ENCODE measurements around the gene PDCD2. TPM values are rescaled to one million over a fixed set of nuclear protein-coding genes. Genes with fewer than 3 reads are reported as not detected.

Gene PDCD2
- total and polyA plus RNA-seq, 2 experiments from 2014 or later, result 65.2 to 77.8 TPM

- peaks cover 47% of the 10 kb centered on the region for H4K20me1 ChIP-seq (ENCODE audit: insufficient read depth, poor library complexity, severe bottlenecking)
- no peaks in the 10 kb centered on the region for H3K9me3 ChIP-seq (ENCODE audit: low read depth)
- DNase-seq (ENCODE audit: low spot score), result peak; percentile 96
- peak within 1 kb of the TSS; percentile 97 for H3K27ac ChIP-seq
- peak within 1 kb of the TSS; percentile 90 for H3K4me2 ChIP-seq
- H3K9me2 ChIP-seq (replicated peaks; ENCODE audit: insufficient read depth), result no peaks in the 10 kb centered on the region
- H3K27me3 ChIP-seq, result no peaks in the 10 kb centered on the region
- peaks cover 22% of the 10 kb centered on the region for H3K4me1 ChIP-seq (ENCODE audit: insufficient read depth)
- peaks cover 78% of the 10 kb centered on the region for H3K79me2 ChIP-seq
- WGBS (ENCODE audit: low lambda C conversion rate, missing lambda C conversion rate), result under 1% methylated on average over 41 of the region's 41 CpGs
- peak within 1 kb of the TSS; percentile 98 for H3K4me3 ChIP-seq
- H2AFZ ChIP-seq, result peak within 1 kb of the TSS; percentile 72
- H3K36me3 ChIP-seq (replicated peaks; ENCODE audit: insufficient read depth, low read depth), result no peaks in the 10 kb centered on the region
- TF ChIP-seq EZH2 (IDR thresholded peaks at IDR 0.05; ENCODE audit: borderline replicate concordance) (no peak), EZH2phosphoT487 (IDR thresholded peaks at IDR 0.05; ENCODE audit: low read depth, severe bottlenecking, unreplicated experiment) (no peak), CTCF (IDR thresholded peaks at IDR 0.05; ENCODE audit: poor library complexity) (no peak)
These were observed 31.5 kb downstream of the PDCD2 start, which contains the start of gene PSMB1 for GRCh38 chr6:170552765-170553533. Gene PSMB1, minus strand, starts transcription at chr6:170553307. Its CDS starts 65 bp downstream, at chr6:170553242.

DNA sequence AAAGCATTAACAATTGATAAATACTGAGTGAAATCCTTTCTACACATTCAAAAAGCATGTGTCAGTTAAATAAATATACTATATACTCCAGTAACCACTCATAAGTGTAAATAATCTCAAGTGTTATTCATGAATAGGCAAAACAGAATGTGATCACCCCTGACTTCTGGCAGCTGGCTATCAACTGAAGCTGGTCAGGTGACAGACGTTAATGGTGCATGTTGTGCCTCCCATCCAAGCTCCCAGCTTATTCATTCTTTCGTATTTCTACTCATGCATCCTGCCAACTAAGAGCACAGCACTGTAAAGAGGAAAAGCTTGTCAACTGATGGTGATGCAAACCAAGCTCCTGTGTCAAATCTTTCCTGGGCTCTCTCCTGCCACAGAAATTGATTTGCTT lies 39.0 kb downstream of the PDCD2 start:
- 80% methylated on average over 2 of the region's 2 CpGs for WGBS (ENCODE audit: low lambda C conversion rate, missing lambda C conversion rate)
- H3K9me3 ChIP-seq (ENCODE audit: low read depth), result no peaks in the 10 kb centered on the region
- peaks cover 92% of the 10 kb centered on the region for H3K79me2 ChIP-seq
- H4K20me1 ChIP-seq (ENCODE audit: insufficient read depth, poor library complexity, severe bottlenecking), result peaks cover 50% of the 10 kb centered on the region
- TF ChIP-seq CTCF (IDR thresholded peaks at IDR 0.05; ENCODE audit: poor library complexity), result no peak
- no peak for TF ChIP-seq EZH2 (IDR thresholded peaks at IDR 0.05; ENCODE audit: borderline replicate concordance)
- no peak for TF ChIP-seq EZH2phosphoT487 (IDR thresholded peaks at IDR 0.05; ENCODE audit: low read depth, severe bottlenecking, unreplicated experiment)
- no peak overlapping the region for H2AFZ ChIP-seq
- H3K36me3 ChIP-seq (replicated peaks; ENCODE audit: insufficient read depth, low read depth), result no peaks in the 10 kb centered on the region
- H3K9me2 ChIP-seq (replicated peaks; ENCODE audit: insufficient read depth), result no peaks in the 10 kb centered on the region
- DNase-seq (ENCODE audit: low spot score), result no peak
- no peak overlapping the region for H3K4me2 ChIP-seq
- no peak overlapping the region for H3K4me3 ChIP-seq
- H3K27me3 ChIP-seq, result no peaks in the 10 kb centered on the region
- no peak overlapping the region for H3K27ac ChIP-seq
- H3K4me1 ChIP-seq (ENCODE audit: insufficient read depth), result no peaks in the 10 kb centered on the region

GRCh38 chr6:170542031-170542719 lies 42.3 kb downstream of the PDCD2 start:
- H3K36me3 ChIP-seq (replicated peaks; ENCODE audit: insufficient read depth, low read depth), result no peaks in the 10 kb centered on the region

More at GRCh38 chr6:170542031-170542719, 42.3 kb downstream of the PDCD2 start:
- Histone ChIP-seq H4K20me1 (ENCODE audit: insufficient read depth, poor library complexity, severe bottlenecking) (peaks cover 34% of the 10 kb centered on the region), H3K27ac (no peak overlapping the region), H3K4me3 (no peak overlapping the region), H3K4me1 (ENCODE audit: insufficient read depth) (no peaks in the 10 kb centered on the region), H3K79me2 (peaks cover 82% of the 10 kb centered on the region), H3K4me2 (no peak overlapping the region), H3K9me3 (ENCODE audit: low read depth) (no peaks in the 10 kb centered on the region), H3K9me2 (replicated peaks; ENCODE audit: insufficient read depth) (no peaks in the 10 kb centered on the region), H3K27me3 (no peaks in the 10 kb centered on the region), H2AFZ (no peak overlapping the region)
- whole genome bisulfite sequencing (ENCODE audit: low lambda C conversion rate, missing lambda C conversion rate), result 92% methylated on average over 10 of the region's 10 CpGs
- DNase-seq (ENCODE audit: low spot score), result no peak
- TF ChIP-seq CTCF (IDR thresholded peaks at IDR 0.05; ENCODE audit: poor library complexity) (no peak), EZH2phosphoT487 (IDR thresholded peaks at IDR 0.05; ENCODE audit: low read depth, severe bottlenecking, unreplicated experiment) (no peak), EZH2 (IDR thresholded peaks at IDR 0.05; ENCODE audit: borderline replicate concordance) (no peak)

Measured in hepatocyte (in vitro differentiated cells).